ENCODE data around the gene PGBD5. TPM values are rescaled to one million over a fixed set of nuclear protein-coding genes. Genes with fewer than 3 reads are reported as not detected.

Gene PGBD5
- polyA plus RNA-seq, 1 experiment = 1.0 TPM

- ChIA-PET CTCF (no interaction called here), POLR2A (no interaction called here)
- Histone ChIP-seq H3K4me3 (ENCODE audit: low read depth, low read length) (no peak overlapping the region), H3K27ac (ENCODE audit: low read depth, low read length) (no peak overlapping the region), H3K9me3 (ENCODE audit: control insufficient read depth, insufficient read depth, low read length) (peaks cover 8% of the 10 kb centered on the region), H3K27me3 (ENCODE audit: control insufficient read depth, insufficient read depth, low read length) (no peaks in the 10 kb centered on the region)
- no peak for TF ChIP-seq CTCF (IDR thresholded peaks at IDR 0.05; ENCODE audit: low read depth, low read length)
- DNase-seq (ENCODE audit: low read depth, low spot score) = no peak
These were observed 41.6 kb downstream of the PGBD5 start for GRCh38 chr1:230384380-230385157.

GRCh38 chr1:230383425-230383824 lies 42.7 kb downstream of the PGBD5 start:
- ChIA-PET POLR2A (no interaction called here), CTCF (no interaction called here)
- Histone ChIP-seq H3K27ac (ENCODE audit: low read depth, low read length) (no peak overlapping the region), H3K4me3 (ENCODE audit: low read depth, low read length) (no peak overlapping the region), H3K9me3 (ENCODE audit: control insufficient read depth, insufficient read depth, low read length) (peaks cover 15% of the 10 kb centered on the region), H3K27me3 (ENCODE audit: control insufficient read depth, insufficient read depth, low read length) (no peaks in the 10 kb centered on the region)
- no peak for DNase-seq (ENCODE audit: low read depth, low spot score)
- TF ChIP-seq CTCF (IDR thresholded peaks at IDR 0.05; ENCODE audit: low read depth, low read length) = no peak

- Histone ChIP-seq H3K27ac (ENCODE audit: low read depth, low read length) (no peak overlapping the region), H3K9me3 (ENCODE audit: control insufficient read depth, insufficient read depth, low read length) (peaks cover 15% of the 10 kb centered on the region), H3K4me3 (ENCODE audit: low read depth, low read length) (no peak overlapping the region), H3K27me3 (ENCODE audit: control insufficient read depth, insufficient read depth, low read length) (no peaks in the 10 kb centered on the region)
- DNase-seq (ENCODE audit: low read depth, low spot score) = no peak
- no peak for TF ChIP-seq CTCF (IDR thresholded peaks at IDR 0.05; ENCODE audit: low read depth, low read length)
- CTCF ChIA-PET = no interaction called here
- POLR2A ChIA-PET = no interaction called here
These were observed 44.1 kb downstream of the PGBD5 start for GRCh38 chr1:230382001-230382491.

GRCh38 chr1:230381585-230381984 lies 44.5 kb downstream of the PGBD5 start:
- ChIA-PET POLR2A (no interaction called here), CTCF (no interaction called here)
- no peak for DNase-seq (ENCODE audit: low read depth, low spot score)
- Histone ChIP-seq H3K9me3 (ENCODE audit: control insufficient read depth, insufficient read depth, low read length) (peaks cover 15% of the 10 kb centered on the region), H3K27ac (ENCODE audit: low read depth, low read length) (no peak overlapping the region), H3K27me3 (ENCODE audit: control insufficient read depth, insufficient read depth, low read length) (no peaks in the 10 kb centered on the region), H3K4me3 (ENCODE audit: low read depth, low read length) (no peak overlapping the region)
- TF ChIP-seq CTCF (IDR thresholded peaks at IDR 0.05; ENCODE audit: low read depth, low read length) = no peak

- DNase-seq (ENCODE audit: low read depth, low spot score) = no peak
- POLR2A ChIA-PET = no interaction called here
These were observed 45.1 kb downstream of the PGBD5 start for GRCh38 chr1:230381049-230381467.

More at GRCh38 chr1:230381049-230381467, 45.1 kb downstream of the PGBD5 start:
- H3K27ac ChIP-seq (ENCODE audit: low read depth, low read length) = no peak overlapping the region
- no peak overlapping the region for H3K4me3 ChIP-seq (ENCODE audit: low read depth, low read length)
- CTCF ChIA-PET = no interaction called here
- peaks cover 15% of the 10 kb centered on the region for H3K9me3 ChIP-seq (ENCODE audit: control insufficient read depth, insufficient read depth, low read length)
- no peaks in the 10 kb centered on the region for H3K27me3 ChIP-seq (ENCODE audit: control insufficient read depth, insufficient read depth, low read length)
- TF ChIP-seq CTCF (IDR thresholded peaks at IDR 0.05; ENCODE audit: low read depth, low read length) = no peak

Data from AG04450 (cell line).